ENCODE data around the gene SLC35F1. TPM values are rescaled to one million over a fixed set of nuclear protein-coding genes. Genes with fewer than 3 reads are reported as not detected.

Gene SLC35F1
- total RNA-seq, 1 donor from 2014 or later, result 22.4 TPM

- DNase-seq, result no peak
- H3K36me3 Mint-ChIP-seq (ENCODE audit: unreplicated experiment), result no peaks in the 10 kb centered on the region
- no peak for TF ChIP-seq CTCF (IDR thresholded peaks at IDR 0.05; ENCODE audit: partially characterized antibody, unreplicated experiment)
- peaks cover 16% of the 10 kb centered on the region for H3K4me1 Mint-ChIP-seq (ENCODE audit: low read depth, unreplicated experiment)
- peaks cover 7% of the 10 kb centered on the region for H3K27me3 Mint-ChIP-seq (ENCODE audit: unreplicated experiment)
- H3K27ac Mint-ChIP-seq (ENCODE audit: unreplicated experiment), result no peak overlapping the region
- peaks cover 6% of the 10 kb centered on the region for H3K9me3 Mint-ChIP-seq (ENCODE audit: unreplicated experiment)
- H3K4me3 Mint-ChIP-seq (ENCODE audit: unreplicated experiment), result peak overlapping the region; percentile 57
These were observed 2.6 kb downstream of the SLC35F1 start for GRCh38 chr6:117909638-117910037.

DNA sequence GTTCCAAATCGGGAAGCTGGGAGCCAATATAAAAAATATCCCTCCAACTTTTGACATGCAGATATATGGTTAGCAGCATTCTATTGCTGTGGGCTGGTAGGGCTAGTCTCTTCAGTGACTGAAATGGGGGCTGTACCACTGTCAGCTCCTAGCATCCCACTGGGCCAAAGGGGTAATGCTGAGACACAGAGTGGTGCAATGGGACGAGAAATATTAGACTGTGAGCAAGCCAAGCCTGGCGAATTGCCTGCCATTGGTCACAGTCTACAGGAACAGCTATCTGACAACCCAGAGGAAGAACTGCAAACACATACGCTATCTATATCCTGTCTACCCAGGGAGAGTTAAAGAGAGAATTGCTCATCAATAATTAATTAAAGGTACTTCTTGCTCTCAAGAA, 3.5 kb downstream of the SLC35F1 start:
- Mint-ChIP-seq H3K27me3 (ENCODE audit: unreplicated experiment) (peaks cover 7% of the 10 kb centered on the region), H3K4me3 (ENCODE audit: unreplicated experiment) (peak overlapping the region; percentile 55), H3K27ac (ENCODE audit: unreplicated experiment) (peak overlapping the region; percentile 25), H3K36me3 (ENCODE audit: unreplicated experiment) (no peaks in the 10 kb centered on the region), H3K4me1 (ENCODE audit: low read depth, unreplicated experiment) (peaks cover 16% of the 10 kb centered on the region), H3K9me3 (ENCODE audit: unreplicated experiment) (peaks cover 6% of the 10 kb centered on the region)
- DNase-seq, result no peak
- no peak for TF ChIP-seq CTCF (IDR thresholded peaks at IDR 0.05; ENCODE audit: partially characterized antibody, unreplicated experiment)

DNA sequence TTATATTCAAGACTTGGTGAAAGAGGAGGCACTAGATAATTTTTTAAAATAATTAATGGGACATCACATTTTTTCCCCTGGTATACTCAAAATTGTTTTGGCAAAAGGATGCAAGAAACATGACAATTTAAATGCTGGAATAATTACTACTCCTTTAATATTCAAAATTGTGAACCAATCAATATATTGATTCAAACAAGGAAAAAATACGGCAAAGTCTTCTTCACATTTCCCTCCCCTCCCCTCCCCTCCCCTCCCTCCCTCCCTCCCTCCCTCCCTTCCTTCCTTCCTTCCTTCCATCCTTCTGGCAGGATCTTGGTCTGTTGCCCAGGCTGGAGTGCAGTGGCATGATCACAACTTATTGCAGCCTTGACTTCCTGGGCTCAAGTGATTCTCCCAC, 4.1 kb downstream of the SLC35F1 start:
- peaks cover 14% of the 10 kb centered on the region for H3K4me1 Mint-ChIP-seq (ENCODE audit: low read depth, unreplicated experiment)
- H3K27me3 Mint-ChIP-seq (ENCODE audit: unreplicated experiment), result peaks cover 7% of the 10 kb centered on the region
- no peak overlapping the region for H3K4me3 Mint-ChIP-seq (ENCODE audit: unreplicated experiment)
- H3K9me3 Mint-ChIP-seq (ENCODE audit: unreplicated experiment), result peaks cover 6% of the 10 kb centered on the region
- DNase-seq, result no peak
- no peak for TF ChIP-seq CTCF (IDR thresholded peaks at IDR 0.05; ENCODE audit: partially characterized antibody, unreplicated experiment)
- no peaks in the 10 kb centered on the region for H3K36me3 Mint-ChIP-seq (ENCODE audit: unreplicated experiment)
- no peak overlapping the region for H3K27ac Mint-ChIP-seq (ENCODE audit: unreplicated experiment)

- Mint-ChIP-seq H3K9me3 (ENCODE audit: unreplicated experiment) (peaks cover 6% of the 10 kb centered on the region), H3K36me3 (ENCODE audit: unreplicated experiment) (no peaks in the 10 kb centered on the region)
These were observed 4.6 kb downstream of the SLC35F1 start for GRCh38 chr6:117911660-117912059.

GRCh38 chr6:117915846-117916245, 8.8 kb downstream of the SLC35F1 start:
- no peak overlapping the region for H3K27ac Mint-ChIP-seq (ENCODE audit: unreplicated experiment)
- TF ChIP-seq CTCF (IDR thresholded peaks at IDR 0.05; ENCODE audit: partially characterized antibody, unreplicated experiment), result no peak
- no peaks in the 10 kb centered on the region for H3K36me3 Mint-ChIP-seq (ENCODE audit: unreplicated experiment)
- H3K4me3 Mint-ChIP-seq (ENCODE audit: unreplicated experiment), result no peak overlapping the region
- peaks cover under 1% of the 10 kb centered on the region for H3K4me1 Mint-ChIP-seq (ENCODE audit: low read depth, unreplicated experiment)
- no peak for DNase-seq
- no peaks in the 10 kb centered on the region for H3K9me3 Mint-ChIP-seq (ENCODE audit: unreplicated experiment)
- H3K27me3 Mint-ChIP-seq (ENCODE audit: unreplicated experiment), result no peaks in the 10 kb centered on the region

More at GRCh38 chr6:117911660-117912059, 4.6 kb downstream of the SLC35F1 start:
- DNase-seq, result no peak
- TF ChIP-seq CTCF (IDR thresholded peaks at IDR 0.05; ENCODE audit: partially characterized antibody, unreplicated experiment), result no peak
- no peak overlapping the region for H3K4me3 Mint-ChIP-seq (ENCODE audit: unreplicated experiment)
- H3K4me1 Mint-ChIP-seq (ENCODE audit: low read depth, unreplicated experiment), result peaks cover 10% of the 10 kb centered on the region
- peaks cover 7% of the 10 kb centered on the region for H3K27me3 Mint-ChIP-seq (ENCODE audit: unreplicated experiment)
- no peak overlapping the region for H3K27ac Mint-ChIP-seq (ENCODE audit: unreplicated experiment)

All from glutamatergic neuron (in vitro differentiated cells).